ENCODE results near the gene PJA2.

- TF ChIP-seq, protein P1, sequence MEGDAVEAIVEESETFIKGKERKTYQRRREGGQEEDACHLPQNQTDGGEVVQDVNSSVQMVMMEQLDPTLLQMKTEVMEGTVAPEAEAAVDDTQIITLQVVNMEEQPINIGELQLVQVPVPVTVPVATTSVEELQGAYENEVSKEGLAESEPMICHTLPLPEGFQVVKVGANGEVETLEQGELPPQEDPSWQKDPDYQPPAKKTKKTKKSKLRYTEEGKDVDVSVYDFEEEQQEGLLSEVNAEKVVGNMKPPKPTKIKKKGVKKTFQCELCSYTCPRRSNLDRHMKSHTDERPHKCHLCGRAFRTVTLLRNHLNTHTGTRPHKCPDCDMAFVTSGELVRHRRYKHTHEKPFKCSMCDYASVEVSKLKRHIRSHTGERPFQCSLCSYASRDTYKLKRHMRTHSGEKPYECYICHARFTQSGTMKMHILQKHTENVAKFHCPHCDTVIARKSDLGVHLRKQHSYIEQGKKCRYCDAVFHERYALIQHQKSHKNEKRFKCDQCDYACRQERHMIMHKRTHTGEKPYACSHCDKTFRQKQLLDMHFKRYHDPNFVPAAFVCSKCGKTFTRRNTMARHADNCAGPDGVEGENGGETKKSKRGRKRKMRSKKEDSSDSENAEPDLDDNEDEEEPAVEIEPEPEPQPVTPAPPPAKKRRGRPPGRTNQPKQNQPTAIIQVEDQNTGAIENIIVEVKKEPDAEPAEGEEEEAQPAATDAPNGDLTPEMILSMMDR (IDR thresholded peaks at IDR 0.05) = no peak
- TF ChIP-seq POLR2A (IDR thresholded peaks at IDR 0.05) = no peak
- TF ChIP-seq EP300 (IDR thresholded peaks at IDR 0.05) = no peak
Measured at GRCh38 chr5:109357807-109358206, 52.0 kb downstream of the PJA2 start.

Data from gastroesophageal sphincter (tissue), 3 donors.